ENCODE data around the gene BRSK2.

DNA sequence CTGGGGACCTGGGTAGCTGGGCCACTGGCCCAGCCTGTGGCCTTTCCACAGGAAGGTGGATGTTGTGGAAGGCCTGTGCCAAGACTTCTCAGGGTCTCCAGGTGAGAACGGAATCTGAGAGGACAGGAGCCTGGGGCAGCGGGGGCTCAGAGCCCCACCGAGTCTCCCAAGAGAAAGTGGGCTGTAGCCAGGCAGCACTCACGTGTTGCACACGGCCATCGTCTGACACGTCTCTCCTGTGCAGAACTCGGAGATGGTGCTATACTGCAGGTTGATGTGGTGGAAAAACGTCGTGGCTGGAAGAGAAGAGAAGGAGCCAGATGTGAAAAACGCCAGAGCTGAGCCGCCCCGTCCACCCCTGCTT, 90.4 kb downstream of the BRSK2 start:
- TF ChIP-seq, protein P1, sequence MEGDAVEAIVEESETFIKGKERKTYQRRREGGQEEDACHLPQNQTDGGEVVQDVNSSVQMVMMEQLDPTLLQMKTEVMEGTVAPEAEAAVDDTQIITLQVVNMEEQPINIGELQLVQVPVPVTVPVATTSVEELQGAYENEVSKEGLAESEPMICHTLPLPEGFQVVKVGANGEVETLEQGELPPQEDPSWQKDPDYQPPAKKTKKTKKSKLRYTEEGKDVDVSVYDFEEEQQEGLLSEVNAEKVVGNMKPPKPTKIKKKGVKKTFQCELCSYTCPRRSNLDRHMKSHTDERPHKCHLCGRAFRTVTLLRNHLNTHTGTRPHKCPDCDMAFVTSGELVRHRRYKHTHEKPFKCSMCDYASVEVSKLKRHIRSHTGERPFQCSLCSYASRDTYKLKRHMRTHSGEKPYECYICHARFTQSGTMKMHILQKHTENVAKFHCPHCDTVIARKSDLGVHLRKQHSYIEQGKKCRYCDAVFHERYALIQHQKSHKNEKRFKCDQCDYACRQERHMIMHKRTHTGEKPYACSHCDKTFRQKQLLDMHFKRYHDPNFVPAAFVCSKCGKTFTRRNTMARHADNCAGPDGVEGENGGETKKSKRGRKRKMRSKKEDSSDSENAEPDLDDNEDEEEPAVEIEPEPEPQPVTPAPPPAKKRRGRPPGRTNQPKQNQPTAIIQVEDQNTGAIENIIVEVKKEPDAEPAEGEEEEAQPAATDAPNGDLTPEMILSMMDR (IDR thresholded peaks at IDR 0.05): no peak
- no peak for TF ChIP-seq POLR2A (IDR thresholded peaks at IDR 0.05)

All from upper lobe of left lung (tissue), 4 donors.